Nephron progenitor cell (in vitro differentiated cells): Measurements from ENCODE around the gene MBOAT1.

Experiments
- DNase-seq: peaks from one replicate; pipeline ENCODE4 v3.0.0; 2021
- H3K27ac Mint-ChIP-seq: 2 replicates; pipeline ENCODE4 v1.8.0; 2021; ENCODE audit warnings: mild to moderate bottlenecking, moderate library complexity, mixed read lengths
- H3K27me3 Mint-ChIP-seq: 2 replicates; pipeline ENCODE4 v1.8.0; 2021; ENCODE audit warnings: mild to moderate bottlenecking, low read depth, mixed read lengths; ENCODE audit not compliant: poor library complexity
- H3K36me3 Mint-ChIP-seq: 2 replicates; pipeline ENCODE4 v1.8.0; 2021; ENCODE audit warnings: low read depth, mixed read lengths
- H3K4me1 Mint-ChIP-seq: 2 replicates; pipeline ENCODE4 v1.8.0; 2021; ENCODE audit warnings: mixed read lengths
- H3K4me3 Mint-ChIP-seq: 2 replicates; pipeline ENCODE4 v1.8.0; 2021; ENCODE audit warnings: mild to moderate bottlenecking, moderate library complexity, mixed read lengths
- H3K9me3 Mint-ChIP-seq: 2 replicates; pipeline ENCODE4 v1.8.0; 2021; ENCODE audit warnings: mild to moderate bottlenecking, moderate library complexity, mixed read lengths
- TF ChIP-seq, protein P1 (sequence below): fragments of 200-600 bp; sonication (generic); IDR thresholded peaks from 2 replicates; pipeline ENCODE4 v1.5.0; 2021; ENCODE audit warnings: antibody characterized with exemption

The MBOAT1 gene

DNA sequence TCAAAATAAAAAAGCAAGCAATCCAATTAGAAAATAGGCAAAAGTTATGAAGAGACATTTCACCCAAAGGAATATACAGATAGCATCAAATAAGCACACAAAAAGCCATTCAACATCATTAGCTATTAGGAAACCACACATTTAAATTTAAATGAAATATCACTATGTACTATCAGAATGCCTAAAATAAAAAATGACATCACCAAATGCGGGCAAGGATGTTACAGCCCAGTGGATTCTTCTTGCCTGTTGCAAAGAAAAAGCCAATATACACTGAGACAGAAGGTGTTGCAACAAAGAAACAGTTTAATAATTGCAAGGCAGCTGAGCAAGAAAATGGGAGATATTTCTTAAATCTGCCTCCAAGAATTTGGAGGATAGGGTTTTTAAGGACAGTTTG lies 31.0 kb upstream of the MBOAT1 start:
- Mint-ChIP-seq H3K36me3 (peaks cover 6% of the 10 kb centered on the region), H3K4me3 (no peak overlapping the region), H3K9me3 (peaks cover 20% of the 10 kb centered on the region), H3K4me1 (peaks cover 32% of the 10 kb centered on the region), H3K27me3 (peaks cover 2% of the 10 kb centered on the region), H3K27ac (no peak overlapping the region)
- DNase-seq: no peak
- TF ChIP-seq, protein P1, sequence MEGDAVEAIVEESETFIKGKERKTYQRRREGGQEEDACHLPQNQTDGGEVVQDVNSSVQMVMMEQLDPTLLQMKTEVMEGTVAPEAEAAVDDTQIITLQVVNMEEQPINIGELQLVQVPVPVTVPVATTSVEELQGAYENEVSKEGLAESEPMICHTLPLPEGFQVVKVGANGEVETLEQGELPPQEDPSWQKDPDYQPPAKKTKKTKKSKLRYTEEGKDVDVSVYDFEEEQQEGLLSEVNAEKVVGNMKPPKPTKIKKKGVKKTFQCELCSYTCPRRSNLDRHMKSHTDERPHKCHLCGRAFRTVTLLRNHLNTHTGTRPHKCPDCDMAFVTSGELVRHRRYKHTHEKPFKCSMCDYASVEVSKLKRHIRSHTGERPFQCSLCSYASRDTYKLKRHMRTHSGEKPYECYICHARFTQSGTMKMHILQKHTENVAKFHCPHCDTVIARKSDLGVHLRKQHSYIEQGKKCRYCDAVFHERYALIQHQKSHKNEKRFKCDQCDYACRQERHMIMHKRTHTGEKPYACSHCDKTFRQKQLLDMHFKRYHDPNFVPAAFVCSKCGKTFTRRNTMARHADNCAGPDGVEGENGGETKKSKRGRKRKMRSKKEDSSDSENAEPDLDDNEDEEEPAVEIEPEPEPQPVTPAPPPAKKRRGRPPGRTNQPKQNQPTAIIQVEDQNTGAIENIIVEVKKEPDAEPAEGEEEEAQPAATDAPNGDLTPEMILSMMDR: no peak

DNA sequence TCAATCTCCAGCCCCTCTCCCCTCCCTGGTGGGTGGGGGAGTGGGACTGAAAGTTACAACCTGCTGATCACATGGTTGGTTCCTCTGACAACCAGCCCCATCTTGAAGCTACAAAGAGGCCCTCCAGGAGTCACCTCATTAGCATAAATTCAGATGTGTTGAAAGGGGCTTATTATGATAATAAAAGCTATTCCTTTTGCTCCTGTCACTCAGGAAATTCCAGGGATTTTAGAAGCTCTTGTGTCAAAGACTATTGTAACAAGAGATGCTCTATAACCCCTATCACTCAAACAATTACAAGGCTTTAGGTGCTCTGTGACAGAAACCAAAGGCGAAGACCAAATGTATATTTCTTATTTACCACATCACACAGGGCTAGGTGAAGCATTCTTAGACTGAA lies 30.1 kb upstream of the MBOAT1 start:
- Mint-ChIP-seq H3K9me3 (peaks cover 20% of the 10 kb centered on the region), H3K4me1 (peaks cover 39% of the 10 kb centered on the region), H3K27ac (no peak overlapping the region), H3K36me3 (peaks cover 6% of the 10 kb centered on the region), H3K27me3 (peaks cover 2% of the 10 kb centered on the region), H3K4me3 (no peak overlapping the region)
- DNase-seq: peak; percentile 19
- TF ChIP-seq, protein P1: no peak

DNA sequence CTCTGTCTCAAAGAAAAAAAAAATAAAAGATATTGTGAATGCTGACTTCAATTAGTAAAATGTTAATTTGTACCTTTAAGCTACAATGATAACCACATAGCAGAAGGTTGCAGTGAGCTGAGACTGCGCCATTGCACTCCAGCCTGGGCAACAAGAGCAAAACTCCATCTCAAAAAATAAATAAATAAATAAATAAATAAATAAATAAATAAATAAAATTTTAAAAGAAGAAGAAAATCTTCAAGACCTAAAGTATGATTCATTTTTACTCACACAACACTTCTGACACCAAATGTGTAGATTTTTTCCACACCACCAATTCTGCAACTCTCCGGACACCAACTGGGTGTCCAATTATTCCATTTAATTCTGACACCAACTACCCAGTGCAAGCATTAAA lies 28.8 kb upstream of the MBOAT1 start:
- peaks cover 2% of the 10 kb centered on the region for H3K27me3 Mint-ChIP-seq
- H3K27ac Mint-ChIP-seq: no peak overlapping the region
- H3K4me3 Mint-ChIP-seq: no peak overlapping the region

GRCh38 chr6:20238688-20239587 lies 26.7 kb upstream of the MBOAT1 start:
- Mint-ChIP-seq H3K9me3 (peaks cover 17% of the 10 kb centered on the region), H3K27me3 (peaks cover 6% of the 10 kb centered on the region), H3K36me3 (peaks cover 6% of the 10 kb centered on the region), H3K4me1 (peaks cover 33% of the 10 kb centered on the region), H3K4me3 (peak overlapping the region; percentile 61), H3K27ac (peak overlapping the region; percentile 92)
- TF ChIP-seq, protein P1: no peak
- DNase-seq: no peak

More for the DNA sequence above, 28.8 kb upstream of the MBOAT1 start:
- peaks cover 6% of the 10 kb centered on the region for H3K36me3 Mint-ChIP-seq
- TF ChIP-seq, protein P1: no peak
- no peak for DNase-seq
- peaks cover 20% of the 10 kb centered on the region for H3K9me3 Mint-ChIP-seq
- peaks cover 37% of the 10 kb centered on the region for H3K4me1 Mint-ChIP-seq

GRCh38 chr6:20237677-20238460 lies 25.6 kb upstream of the MBOAT1 start:
- Mint-ChIP-seq H3K4me3 (no peak overlapping the region), H3K9me3 (peaks cover 7% of the 10 kb centered on the region), H3K27me3 (peaks cover 6% of the 10 kb centered on the region), H3K4me1 (peaks cover 30% of the 10 kb centered on the region), H3K27ac (no peak overlapping the region), H3K36me3 (no peaks in the 10 kb centered on the region)
- TF ChIP-seq, protein P1: no peak
- DNase-seq: no peak
